ENCODE data around the gene CPZ.

Gene CPZ

DNA sequence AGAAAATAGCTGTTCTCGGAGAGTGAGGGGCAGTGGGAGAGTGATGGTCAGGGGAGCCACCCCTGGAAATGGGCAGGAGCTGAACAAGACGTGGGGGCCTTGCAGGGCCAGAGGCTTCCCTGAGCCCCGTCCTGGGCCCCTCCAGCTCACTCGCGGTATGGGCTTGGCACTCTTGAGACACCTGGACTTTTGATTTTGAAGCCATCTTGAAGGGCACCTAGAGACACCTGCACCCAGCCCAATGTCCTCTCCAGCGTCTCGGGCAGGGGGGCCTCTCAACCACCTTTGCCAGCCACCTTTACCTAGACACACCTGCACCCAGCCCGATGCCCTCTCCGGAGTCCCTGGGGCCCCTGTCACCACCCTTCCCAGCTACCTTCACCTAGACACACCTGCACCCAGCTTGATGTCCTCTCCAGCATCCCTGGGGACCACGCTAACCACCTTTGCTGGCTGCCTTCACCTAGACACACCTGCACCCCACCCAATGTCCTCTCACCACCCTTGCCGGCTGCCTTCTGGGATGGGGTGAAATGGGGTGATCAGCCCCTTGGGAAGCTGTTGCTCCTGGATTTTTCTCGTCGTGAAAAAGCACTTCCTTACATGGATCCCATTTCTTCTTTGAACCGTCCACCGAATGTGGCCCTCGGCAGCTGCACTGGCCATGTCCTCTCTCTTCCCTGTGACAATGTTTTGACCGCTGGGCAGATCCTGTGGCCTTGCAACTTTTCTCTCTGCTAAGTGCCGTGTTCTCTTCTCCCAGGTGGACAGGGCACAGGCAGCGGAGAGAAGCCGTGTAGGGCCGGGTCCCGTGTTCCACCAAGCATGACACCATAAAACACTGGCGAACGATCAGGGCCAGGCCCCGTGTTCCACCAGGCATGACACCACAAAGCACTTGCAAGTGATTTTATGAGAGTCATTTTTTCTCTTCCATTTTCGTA, 47.5 kb downstream of the CPZ start:
- TF ChIP-seq, protein P1, sequence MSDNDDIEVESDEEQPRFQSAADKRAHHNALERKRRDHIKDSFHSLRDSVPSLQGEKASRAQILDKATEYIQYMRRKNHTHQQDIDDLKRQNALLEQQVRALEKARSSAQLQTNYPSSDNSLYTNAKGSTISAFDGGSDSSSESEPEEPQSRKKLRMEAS (IDR thresholded peaks at IDR 0.05), result no peak
- TF ChIP-seq REST (IDR thresholded peaks at IDR 0.05; ENCODE audit: low read depth) (no peak), CEBPB (IDR thresholded peaks at IDR 0.05) (no peak), YY1 (IDR thresholded peaks at IDR 0.05; ENCODE audit: low read depth) (no peak), TAF1 (IDR thresholded peaks at IDR 0.05; ENCODE audit: low read depth) (no peak), TCF12 (IDR thresholded peaks at IDR 0.05; ENCODE audit: low read depth) (no peak), ZBTB7A (IDR thresholded peaks at IDR 0.05; ENCODE audit: low read depth) (no peak), FOXM1 (IDR thresholded peaks at IDR 0.05; ENCODE audit: borderline replicate concordance, low read depth) (no peak), NFIC (IDR thresholded peaks at IDR 0.05) (no peak), RAD21 (IDR thresholded peaks at IDR 0.05; ENCODE audit: low read depth) (no peak), TEAD4 (IDR thresholded peaks at IDR 0.05) (no peak), EGR1 (IDR thresholded peaks at IDR 0.05) (no peak), EP300 (IDR thresholded peaks at IDR 0.05; ENCODE audit: borderline replicate concordance) (no peak), CREB1 (IDR thresholded peaks at IDR 0.05; ENCODE audit: low read depth) (no peak)
- TF ChIP-seq, protein P2, sequence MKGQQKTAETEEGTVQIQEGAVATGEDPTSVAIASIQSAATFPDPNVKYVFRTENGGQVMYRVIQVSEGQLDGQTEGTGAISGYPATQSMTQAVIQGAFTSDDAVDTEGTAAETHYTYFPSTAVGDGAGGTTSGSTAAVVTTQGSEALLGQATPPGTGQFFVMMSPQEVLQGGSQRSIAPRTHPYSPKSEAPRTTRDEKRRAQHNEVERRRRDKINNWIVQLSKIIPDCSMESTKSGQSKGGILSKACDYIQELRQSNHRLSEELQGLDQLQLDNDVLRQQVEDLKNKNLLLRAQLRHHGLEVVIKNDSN (IDR thresholded peaks at IDR 0.05), result no peak

GRCh38 chr4:8640816-8641215, 48.3 kb downstream of the CPZ start:
- no peak for TF ChIP-seq EP300 (IDR thresholded peaks at IDR 0.05; ENCODE audit: borderline replicate concordance)
- TF ChIP-seq YY1 (IDR thresholded peaks at IDR 0.05; ENCODE audit: low read depth), result no peak
- no peak for TF ChIP-seq CEBPB (IDR thresholded peaks at IDR 0.05)
- TF ChIP-seq RAD21 (IDR thresholded peaks at IDR 0.05; ENCODE audit: low read depth), result no peak
- no peak for TF ChIP-seq FOXM1 (IDR thresholded peaks at IDR 0.05; ENCODE audit: borderline replicate concordance, low read depth)
- TF ChIP-seq TAF1 (IDR thresholded peaks at IDR 0.05; ENCODE audit: low read depth), result no peak
- TF ChIP-seq REST (IDR thresholded peaks at IDR 0.05; ENCODE audit: low read depth), result no peak
- TF ChIP-seq, protein P2 (IDR thresholded peaks at IDR 0.05), result no peak
- TF ChIP-seq TCF12 (IDR thresholded peaks at IDR 0.05; ENCODE audit: low read depth), result no peak
- TF ChIP-seq EGR1 (IDR thresholded peaks at IDR 0.05), result no peak
- no peak for TF ChIP-seq NFIC (IDR thresholded peaks at IDR 0.05)
- TF ChIP-seq, protein P1 (IDR thresholded peaks at IDR 0.05), result no peak
- no peak for TF ChIP-seq CREB1 (IDR thresholded peaks at IDR 0.05; ENCODE audit: low read depth)
- TF ChIP-seq TEAD4 (IDR thresholded peaks at IDR 0.05), result no peak
- no peak for TF ChIP-seq ZBTB7A (IDR thresholded peaks at IDR 0.05; ENCODE audit: low read depth)

- no peak for TF ChIP-seq RAD21 (IDR thresholded peaks at IDR 0.05; ENCODE audit: low read depth)
- no peak for TF ChIP-seq FOXM1 (IDR thresholded peaks at IDR 0.05; ENCODE audit: borderline replicate concordance, low read depth)
- TF ChIP-seq REST (IDR thresholded peaks at IDR 0.05; ENCODE audit: low read depth), result no peak
- no peak for TF ChIP-seq TEAD4 (IDR thresholded peaks at IDR 0.05)
- TF ChIP-seq YY1 (IDR thresholded peaks at IDR 0.05; ENCODE audit: low read depth), result no peak
- TF ChIP-seq, protein P2 (IDR thresholded peaks at IDR 0.05), result no peak
- no peak for TF ChIP-seq CREB1 (IDR thresholded peaks at IDR 0.05; ENCODE audit: low read depth)
- no peak for TF ChIP-seq EP300 (IDR thresholded peaks at IDR 0.05; ENCODE audit: borderline replicate concordance)
- TF ChIP-seq, protein P1 (IDR thresholded peaks at IDR 0.05), result no peak
- no peak for TF ChIP-seq NFIC (IDR thresholded peaks at IDR 0.05)
- TF ChIP-seq ZBTB7A (IDR thresholded peaks at IDR 0.05; ENCODE audit: low read depth), result no peak
- no peak for TF ChIP-seq CEBPB (IDR thresholded peaks at IDR 0.05)
- no peak for TF ChIP-seq EGR1 (IDR thresholded peaks at IDR 0.05)
- TF ChIP-seq TAF1 (IDR thresholded peaks at IDR 0.05; ENCODE audit: low read depth), result no peak
- TF ChIP-seq TCF12 (IDR thresholded peaks at IDR 0.05; ENCODE audit: low read depth), result no peak
Observed at GRCh38 chr4:8641256-8641655, 48.7 kb downstream of the CPZ start.

Data from Ishikawa (cell line).